Ureter (tissue), 1 donor: ENCODE data around the gene WASHC4. TPM values are rescaled to one million over a fixed set of nuclear protein-coding genes. Genes with fewer than 3 reads are reported as not detected.
"Not testable (repeated sequence)": the region's sequence is repeated elsewhere in the genome, so short reads cannot be mapped to it uniquely, and the experiment has no call there.

ENCODE experiments used
- DNase-seq: peaks from one replicate; pipeline ENCODE4 v3.0.0-alpha.2; 2020; ENCODE audit warnings: low spot score
- total RNA-seq: library from RNA; stranded (reverse); gene quantifications from one replicate; pipeline ENCODE4 v1.2.4, GENCODE V29; 2023
- donor health status: DM: yes; HTN: yes; CAD: no.

WASHC4 gene
- total RNA-seq, 1 donor from 2014 or later, result 54.4 TPM

- DNase-seq, result no peak
Measured at GRCh38 chr12:105090361-105090760, 17.2 kb upstream of the WASHC4 start.

- no peak for DNase-seq
Measured at GRCh38 chr12:105091476-105092206, 15.9 kb upstream of the WASHC4 start.

- DNase-seq, result no peak
Measured at GRCh38 chr12:105092336-105092735, 15.2 kb upstream of the WASHC4 start.

- DNase-seq, result not testable (repeated sequence)
Measured at GRCh38 chr12:105095338-105095737, 12.2 kb upstream of the WASHC4 start.

GRCh38 chr12:105099356-105099755 is 8.2 kb upstream of the WASHC4 start:
- no peak for DNase-seq

- DNase-seq, result no peak
Measured at GRCh38 chr12:105100207-105100985, 7.1 kb upstream of the WASHC4 start.

GRCh38 chr12:105100998-105101397 is 6.5 kb upstream of the WASHC4 start:
- no peak for DNase-seq

- DNase-seq, result no peak
Measured at GRCh38 chr12:105102673-105103072, 4.9 kb upstream of the WASHC4 start.

GRCh38 chr12:105104762-105105161 is 2.8 kb upstream of the WASHC4 start:
- DNase-seq, result no peak

- no peak for DNase-seq
Measured at GRCh38 chr12:105106621-105107020, 910 bp upstream of the WASHC4 start.

- no peak for DNase-seq
Measured at GRCh38 chr12:105107171-105107493, 399 bp upstream of the WASHC4 start.

- no peak for DNase-seq
Measured at GRCh38 chr12:105109465-105110212, 2.1 kb downstream of the WASHC4 start.

- no peak for DNase-seq
Measured at GRCh38 chr12:105110851-105111250, 3.3 kb downstream of the WASHC4 start.

- DNase-seq, result no peak
Measured at GRCh38 chr12:105113094-105113493, 5.6 kb downstream of the WASHC4 start.

- DNase-seq, result no peak
Measured at GRCh38 chr12:105116969-105117368, 9.4 kb downstream of the WASHC4 start.

GRCh38 chr12:105120551-105120950 is 13.0 kb downstream of the WASHC4 start:
- no peak for DNase-seq

- no peak for DNase-seq
Measured at GRCh38 chr12:105138248-105138647, 30.7 kb downstream of the WASHC4 start.

- DNase-seq, result no peak
Measured at GRCh38 chr12:105141320-105141922, 33.9 kb downstream of the WASHC4 start.

- no peak for DNase-seq
Measured at GRCh38 chr12:105142259-105142658, 34.7 kb downstream of the WASHC4 start.

- no peak for DNase-seq
Measured at GRCh38 chr12:105156260-105156659, 48.7 kb downstream of the WASHC4 start.

- no peak for DNase-seq
Measured at GRCh38 chr12:105157606-105158005, 50.1 kb downstream of the WASHC4 start.

GRCh38 chr12:105158876-105159275 is 51.3 kb downstream of the WASHC4 start:
- no peak for DNase-seq
